PC-3 (cell line): ENCODE data around the gene OGDH. TPM values are rescaled to one million over a fixed set of nuclear protein-coding genes. Genes with fewer than 3 reads are reported as not detected.

ENCODE experiments used
- ATAC-seq: fragments of 200-7000 bp; cut with Tn5 transposase; 2 replicates; pipeline ENCODE4 v1.9.1; 2020; ENCODE audit warnings: mild to moderate bottlenecking, moderate library complexity
- BruUV-seq: library from RNA; stranded (reverse); fragments of 400-500 nt; replicated peaks from 2 replicates; lab custom pipeline; 2021; lab: Mats Ljungman, UMichigan
- CTCF ChIA-PET: fragments of 300-600 bp; sonication (Branson Sonifier 250); formaldehyde crosslinking; loops from one replicate; lab custom pipeline; 2022; ENCODE audit warnings: antibody characterized with exemption; lab: Charles Lee
- POLR2A ChIA-PET: fragments of 300-600 bp; sonication (Branson Sonifier 250); formaldehyde crosslinking; loops from one replicate; lab custom pipeline; 2022; ENCODE audit warnings: antibody characterized with exemption; ENCODE audit not compliant: unreplicated experiment; lab: Charles Lee
- DNase-seq: peaks from one replicate; pipeline ENCODE4 v3.0.0-alpha.2; 2015
- H2AFZ ChIP-seq: fragments of 300-600 bp; sonication (generic); 2 replicates; pipeline ENCODE4 v1.6.0; 2016; ENCODE audit warnings: antibody characterized with exemption, low read length
- H3F3A ChIP-seq: fragments of 300-600 bp; sonication (generic); one replicate; pipeline ENCODE4 v1.6.0; 2017; ENCODE audit warnings: antibody characterized with exemption, low read length, control low read depth, mild to moderate bottlenecking; ENCODE audit not compliant: unreplicated experiment
- H3K27ac ChIP-seq: fragments of 300-600 bp; sonication (generic); 2 replicates; pipeline ENCODE4 v1.5.1; 2016; ENCODE audit warnings: mild to moderate bottlenecking, low read length
- H3K27me3 ChIP-seq: fragments of 300-600 bp; sonication (generic); 2 replicates; pipeline ENCODE4 v1.6.1; 2016; ENCODE audit warnings: low read length, mixed read lengths
- H3K36me3 ChIP-seq: fragments of 300-600 bp; sonication (generic); 2 replicates; pipeline ENCODE4 v1.6.1; 2016; ENCODE audit warnings: low read depth, mixed run types, low read length, mixed read lengths
- H3K4me1 ChIP-seq: fragments of 300-600 bp; sonication (generic); 2 replicates; pipeline ENCODE4 v1.5.1; 2016; ENCODE audit warnings: low read length; ENCODE audit not compliant: insufficient read depth
- H3K4me2 ChIP-seq: fragments of 300-600 bp; sonication (generic); 2 replicates; pipeline ENCODE4 v1.6.0; 2016; ENCODE audit warnings: low read length
- H3K4me3 ChIP-seq: fragments of 300-600 bp; sonication (generic); 2 replicates; pipeline ENCODE4 v1.5.1; 2016; ENCODE audit warnings: mild to moderate bottlenecking, low read length, mixed read lengths
- H3K79me2 ChIP-seq: fragments of 300-600 bp; sonication (generic); 2 replicates; pipeline ENCODE4 v1.6.1; 2017; ENCODE audit warnings: low read length, mixed read lengths
- H3K9ac ChIP-seq: fragments of 300-600 bp; sonication (generic); 2 replicates; pipeline ENCODE4 v1.6.0; 2016; ENCODE audit warnings: mild to moderate bottlenecking, low read length
- H3K9me2 ChIP-seq: fragments of 300-600 bp; sonication (generic); replicated peaks from 2 replicates; pipeline ENCODE4 v1.6.1; 2016; ENCODE audit warnings: mixed run types, low read length, mixed read lengths
- H3K9me3 ChIP-seq: fragments of 300-600 bp; sonication (generic); 2 replicates; pipeline ENCODE4 v1.6.1; 2016; ENCODE audit warnings: low read length, mixed read lengths
- H4K20me1 ChIP-seq: fragments of 300-600 bp; sonication (generic); 2 replicates; pipeline ENCODE4 v1.6.1; 2016; ENCODE audit warnings: low read length, mixed read lengths
- CTCF ChIP-seq: fragments of 300-600 bp; sonication (generic); conservative IDR thresholded peaks from 2 replicates; pipeline ENCODE4 v1.5.1; 2017; ENCODE audit warnings: antibody characterized with exemption, low read depth, mild to moderate bottlenecking, low read length
- EZH2 ChIP-seq: fragments of 300-600 bp; sonication (generic); IDR thresholded peaks from one replicate; pipeline ENCODE4 v1.6.1; 2017; ENCODE audit warnings: antibody characterized with exemption, mild to moderate bottlenecking, low read length; ENCODE audit not compliant: unreplicated experiment
- EZH2phosphoT487 ChIP-seq: fragments of 300-600 bp; sonication (generic); IDR thresholded peaks from 2 replicates; pipeline ENCODE4 v1.6.1; 2018; ENCODE audit warnings: mild to moderate bottlenecking, antibody characterized with exemption, low read length, borderline replicate concordance
- intact Hi-C: fragments of 100-400 bp; cut with micrococcal nuclease; formaldehyde crosslinking; loops from 2 replicates; pipeline ENCODE4 v1.9.0; 2023
- total RNA-seq: library from RNA; depleted of rRNA; stranded (reverse); fragments of >200 nt; gene quantifications from 2 replicates; pipeline ENCODE4 v1.2.3, GENCODE V29; 2014; rRNA removed

Gene OGDH
- total RNA-seq, 1 experiment from 2014 or later = 66.2 TPM

- Histone ChIP-seq H3K36me3 (peaks cover 7% of the 10 kb centered on the region; the same call in 1 of the 2 replicates), H4K20me1 (no peaks in the 10 kb centered on the region; the same call in 1 of the 2 replicates), H3K27me3 (no peaks in the 10 kb centered on the region), H3F3A (no peaks in the 10 kb centered on the region), H3K79me2 (peaks cover 37% of the 10 kb centered on the region), H3K9me3 (no peaks in the 10 kb centered on the region), H3K27ac (no peak overlapping the region), H3K9ac (no peak overlapping the region), H2AFZ (no peak overlapping the region), H3K4me3 (no peak overlapping the region), H3K4me2 (no peak overlapping the region), H3K9me2 (no peaks in the 10 kb centered on the region), H3K4me1 (no peaks in the 10 kb centered on the region)
- POLR2A ChIA-PET = interaction anchor here (0.6 kb wide), 1 partner anchor 25 kb away, joined by 3 read pairs; no protein-coding TSS in a partner anchor
- TF ChIP-seq EZH2 = no peak
- TF ChIP-seq EZH2phosphoT487 = no peak
- no peak for TF ChIP-seq CTCF
- ATAC-seq (no peak), DNase-seq (no peak)
- CTCF ChIA-PET = no interaction called here
- BruUV-seq = no TSS peak
- intact Hi-C loops = no loop called here
Measured at GRCh38 chr7:44757311-44757710, 150.9 kb downstream of the OGDH start.

GRCh38 chr7:44757739-44758138 is 151.3 kb downstream of the OGDH start:
- H3K36me3 ChIP-seq = peaks cover 8% of the 10 kb centered on the region; the same call in 1 of the 2 replicates
- H3K79me2 ChIP-seq = peaks cover 33% of the 10 kb centered on the region
- no peaks in the 10 kb centered on the region for H3K27me3 ChIP-seq
- no peaks in the 10 kb centered on the region for H3K9me3 ChIP-seq
- POLR2A ChIA-PET = no interaction called here
- H3K4me1 ChIP-seq = no peaks in the 10 kb centered on the region
- BruUV-seq = no TSS peak
- H3K9me2 ChIP-seq = no peaks in the 10 kb centered on the region
- CTCF ChIA-PET = no interaction called here
- no peak overlapping the region for H3K4me2 ChIP-seq
- no peak overlapping the region for H3K27ac ChIP-seq
- H2AFZ ChIP-seq = no peak overlapping the region
- DNase-seq (no peak), ATAC-seq (no peak)
- no peak overlapping the region for H3K4me3 ChIP-seq
- no peaks in the 10 kb centered on the region for H3F3A ChIP-seq
- no peak for TF ChIP-seq EZH2
- no peak for TF ChIP-seq CTCF
- TF ChIP-seq EZH2phosphoT487 = no peak
- H3K9ac ChIP-seq = no peak overlapping the region
- intact Hi-C loops = no loop called here
- no peaks in the 10 kb centered on the region for H4K20me1 ChIP-seq

Other genes starting within 250 kb of the OGDH start
- gene NUDCD3, start 116.0 kb upstream of the OGDH start, total RNA-seq = 82.3 and 93.6 TPM in 2 replicates
- gene NPC1L1, start 65.3 kb upstream of the OGDH start, total RNA-seq = 0.04 TPM in 1 of 2 replicates, not detected in the other
- gene DDX56, start 32.7 kb upstream of the OGDH start, total RNA-seq = 93.8 and 119 TPM in 2 replicates
- gene TMED4, start 24.4 kb upstream of the OGDH start, total RNA-seq = 70.6 and 80.0 TPM in 2 replicates
- gene ZMIZ2, start 142.2 kb downstream of the OGDH start, total RNA-seq = 18.3 and 26.6 TPM in 2 replicates
- gene PPIA, start 190.1 kb downstream of the OGDH start, total RNA-seq = 3,201 and 4,136 TPM in 2 replicates
- 376 and 400 TPM in 2 replicates for gene H2AZ2, start 241.5 kb downstream of the OGDH start, total RNA-seq